Measurements from ENCODE around the gene NDRG2.
"Not testable (repeated sequence)": the region's sequence is repeated elsewhere in the genome, so short reads cannot be mapped to it uniquely, and the experiment has no call there.

The NDRG2 gene

DNA sequence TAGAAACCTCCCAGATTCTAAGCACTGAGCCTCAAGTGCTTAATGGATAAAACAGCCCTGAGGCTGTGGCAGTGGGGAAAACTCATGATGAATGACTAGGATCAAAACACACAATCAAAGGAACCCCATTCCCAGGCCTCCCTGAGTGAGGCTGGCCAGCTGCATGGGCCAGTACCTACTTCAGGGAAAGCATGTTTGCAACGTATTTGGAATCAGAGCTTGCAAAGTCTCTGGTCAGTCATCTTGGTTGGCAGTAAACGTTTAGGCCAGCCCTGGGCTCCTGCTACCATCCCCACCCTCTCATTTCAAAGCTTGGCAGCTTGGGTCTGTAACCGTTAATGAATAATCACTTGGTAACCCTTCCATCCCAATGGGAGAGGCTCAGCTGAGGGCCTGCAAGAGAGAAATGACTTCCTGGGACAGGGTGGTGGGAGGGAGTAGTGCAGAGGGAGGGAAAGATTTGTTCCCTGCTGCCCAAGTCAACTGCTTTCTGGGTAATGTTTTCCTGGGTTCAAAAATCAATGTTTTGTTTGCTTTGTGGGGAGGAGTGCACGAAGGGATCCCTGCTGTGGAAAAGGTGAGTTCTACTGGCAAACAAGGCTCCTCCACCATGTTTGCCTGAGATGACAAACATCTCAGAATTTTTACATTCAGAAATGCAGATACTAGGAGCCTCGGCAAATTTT is 30.7 kb upstream of the NDRG2 start:
- DNase-seq (ENCODE audit: low read depth) = no peak

DNA sequence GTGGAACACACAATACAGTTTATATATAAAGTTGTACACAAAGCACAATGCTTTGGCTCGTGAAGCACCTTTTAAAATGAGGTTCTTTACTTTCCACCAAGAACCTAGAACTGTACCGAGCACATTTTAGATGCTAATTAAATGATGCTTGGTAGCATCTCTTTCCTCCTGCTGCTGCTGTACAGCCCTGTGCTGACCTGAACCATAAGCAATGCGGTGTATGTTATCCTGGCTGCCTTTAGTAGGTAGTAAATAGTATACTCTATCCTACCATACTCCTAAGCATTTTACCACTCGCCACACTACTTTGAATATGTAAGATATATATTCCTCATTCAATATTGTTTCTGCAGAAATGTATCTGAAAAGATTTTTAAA is 29.9 kb upstream of the NDRG2 start:
- DNase-seq (ENCODE audit: low read depth) = no peak

- no peak for DNase-seq (ENCODE audit: low read depth)
Measured at GRCh38 chr14:21054123-21054767, 29.4 kb upstream of the NDRG2 start.

GRCh38 chr14:21053184-21054122 is 28.6 kb upstream of the NDRG2 start:
- no peak for DNase-seq (ENCODE audit: low read depth)

DNA sequence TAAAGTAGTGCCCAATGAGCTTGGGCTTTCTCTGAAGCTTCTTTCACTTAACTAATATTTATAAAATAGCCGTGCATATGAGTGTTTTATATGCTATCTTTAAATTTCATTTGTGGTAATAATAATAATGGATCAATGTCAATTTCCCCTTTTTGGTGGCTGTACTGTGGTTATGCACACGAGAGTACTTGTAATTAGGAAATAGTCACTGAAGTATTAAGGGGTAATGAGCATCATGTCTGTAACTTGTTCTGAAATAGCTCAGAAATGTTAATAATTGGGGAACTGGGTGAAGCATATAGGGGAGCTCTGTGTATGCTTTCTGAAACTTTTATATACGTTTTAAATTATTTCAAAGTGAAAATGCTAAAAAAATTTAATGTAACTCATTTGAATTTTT is 25.7 kb upstream of the NDRG2 start:
- DNase-seq (ENCODE audit: low read depth) = no peak

- DNase-seq (ENCODE audit: low read depth) = no peak
Measured at GRCh38 chr14:21049271-21049673, 24.4 kb upstream of the NDRG2 start.

- DNase-seq (ENCODE audit: low read depth) = no peak
Measured at GRCh38 chr14:21048638-21049037, 23.8 kb upstream of the NDRG2 start.

DNA sequence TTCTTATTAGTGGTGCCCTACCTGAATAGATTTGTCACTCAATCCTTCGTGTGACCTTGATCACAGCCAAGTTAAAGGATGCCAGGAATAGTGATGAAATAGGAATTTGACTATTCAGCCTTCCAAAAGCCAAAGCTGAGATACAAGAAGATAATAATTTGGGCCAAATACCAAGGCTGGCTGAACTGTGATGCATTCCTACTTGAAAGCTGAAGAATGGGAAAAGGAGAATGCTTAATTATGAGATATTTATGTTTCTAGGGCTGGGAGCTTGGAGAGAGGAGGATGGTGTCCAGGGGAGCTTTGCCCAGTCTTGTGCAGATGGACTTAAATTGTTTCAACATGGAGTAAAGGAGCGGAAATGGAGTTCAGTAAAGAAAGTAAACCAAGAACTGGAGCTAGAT is 22.5 kb upstream of the NDRG2 start:
- DNase-seq (ENCODE audit: low read depth) = no peak

- no peak for DNase-seq (ENCODE audit: low read depth)
Measured at GRCh38 chr14:21043974-21044618, 19.2 kb upstream of the NDRG2 start.

GRCh38 chr14:21043387-21043973 is 18.6 kb upstream of the NDRG2 start:
- DNase-seq (ENCODE audit: low read depth) = no peak

DNA sequence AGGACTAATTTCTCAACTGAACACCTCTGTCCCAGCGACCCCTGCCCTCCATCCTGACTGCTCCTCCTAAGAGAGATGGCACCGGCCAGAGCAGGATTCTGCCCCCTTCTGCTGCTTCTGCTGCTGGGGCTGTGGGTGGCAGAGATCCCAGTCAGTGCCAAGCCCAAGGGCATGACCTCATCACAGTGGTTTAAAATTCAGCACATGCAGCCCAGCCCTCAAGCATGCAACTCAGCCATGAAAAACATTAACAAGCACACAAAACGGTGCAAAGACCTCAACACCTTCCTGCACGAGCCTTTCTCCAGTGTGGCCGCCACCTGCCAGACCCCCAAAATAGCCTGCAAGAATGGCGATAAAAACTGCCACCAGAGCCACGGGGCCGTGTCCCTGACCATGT is 18.1 kb upstream of the NDRG2 start:
- no peak for DNase-seq (ENCODE audit: low read depth)

GRCh38 chr14:21041676-21042433 is 17.0 kb upstream of the NDRG2 start, which contains the start of gene RNASE7:
Gene RNASE7 (plus strand): TSS chr14:21042362. CDS start chr14:21042993, 631 bp downstream.
- no peak for DNase-seq (ENCODE audit: low read depth)

- DNase-seq (ENCODE audit: low read depth) = not testable (repeated sequence)
Measured at GRCh38 chr14:21040941-21041340, 16.1 kb upstream of the NDRG2 start.

DNA sequence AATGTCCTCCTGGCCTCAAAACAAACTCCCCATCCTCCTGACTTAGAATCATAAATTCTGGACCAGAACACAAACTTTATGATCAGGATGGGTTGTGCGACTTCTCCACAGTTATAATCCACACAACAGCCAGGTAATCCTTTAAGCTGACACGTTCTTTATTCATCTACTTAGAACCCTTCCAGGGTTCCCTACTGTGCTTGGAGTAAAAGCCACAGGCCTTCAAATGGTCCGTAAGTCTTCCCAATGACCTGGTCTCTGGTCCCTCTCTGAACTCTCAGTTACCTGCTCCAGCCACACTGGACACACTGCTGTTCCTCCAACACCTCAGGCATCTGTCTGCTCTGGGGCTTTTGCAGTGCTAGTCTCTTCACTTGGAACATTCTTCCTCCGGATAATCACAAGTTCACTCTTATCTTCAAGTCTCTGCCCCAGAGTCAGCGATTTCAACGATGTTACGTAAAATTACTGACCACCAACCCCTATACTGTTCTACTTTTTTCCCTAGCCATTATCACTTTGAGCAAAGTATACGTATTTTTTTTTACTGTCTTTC is 15.6 kb upstream of the NDRG2 start:
- DNase-seq (ENCODE audit: low read depth) = no peak

- no peak for DNase-seq (ENCODE audit: low read depth)
Measured at GRCh38 chr14:21039585-21040369, 14.9 kb upstream of the NDRG2 start.

- no peak for DNase-seq (ENCODE audit: low read depth)
Measured at GRCh38 chr14:21038441-21039422, 13.9 kb upstream of the NDRG2 start.

DNA sequence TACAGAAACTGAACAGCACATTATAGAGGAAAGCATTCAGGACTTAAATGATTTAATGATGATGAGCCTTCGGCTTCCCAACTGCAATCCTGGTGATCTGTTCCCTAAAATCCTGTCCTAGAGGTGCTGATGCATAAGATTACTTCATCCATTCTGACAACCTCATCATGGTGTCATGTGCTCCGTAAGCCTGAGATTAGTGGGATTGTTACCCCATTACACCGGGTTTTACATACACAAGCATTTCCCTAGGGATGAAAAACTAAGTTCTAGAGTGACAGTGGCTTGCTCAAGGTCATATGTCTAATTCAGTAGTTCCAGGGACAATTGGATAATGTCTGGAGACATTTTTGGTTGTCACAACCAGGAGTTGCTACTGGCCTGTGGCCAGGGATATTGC is 12.3 kb upstream of the NDRG2 start:
- DNase-seq (ENCODE audit: low read depth) = no peak

DNA sequence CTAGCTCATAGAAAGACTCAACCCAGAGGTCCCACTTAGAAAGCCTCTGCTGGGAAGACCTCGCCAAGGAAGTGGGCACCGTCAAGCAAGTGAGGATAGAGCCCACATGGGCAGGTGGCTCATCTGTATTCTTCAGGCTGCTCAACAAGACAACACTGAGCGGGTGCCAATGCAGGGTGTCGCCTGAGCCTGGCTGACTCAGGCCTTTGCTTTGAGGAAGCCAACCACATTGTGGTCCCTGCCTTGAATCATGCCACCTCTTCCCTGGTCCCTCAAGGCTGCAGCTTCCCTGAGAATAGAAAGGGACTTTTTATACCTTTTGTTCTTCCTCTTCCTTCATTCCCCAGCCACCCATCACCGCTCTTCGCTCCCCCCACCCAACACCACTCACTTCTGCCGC is 11.9 kb upstream of the NDRG2 start:
- no peak for DNase-seq (ENCODE audit: low read depth)

- DNase-seq (ENCODE audit: low read depth) = no peak
Measured at GRCh38 chr14:21034707-21035106, 9.8 kb upstream of the NDRG2 start, which contains the start of gene RNASE13. Gene RNASE13 (minus strand): TSS chr14:21034807. CDS start chr14:21034288, 519 bp downstream.
